Activated T-cell treated with anti-CD3 and anti-CD28 coated beads for 1 hour (primary cell): ENCODE measurements around the gene SORBS1.

Source experiments
- DNase-seq: peaks from one replicate; pipeline ENCODE4 v3.0.0-alpha.2; 2020; ENCODE audit warnings: low read depth

Gene SORBS1

DNA sequence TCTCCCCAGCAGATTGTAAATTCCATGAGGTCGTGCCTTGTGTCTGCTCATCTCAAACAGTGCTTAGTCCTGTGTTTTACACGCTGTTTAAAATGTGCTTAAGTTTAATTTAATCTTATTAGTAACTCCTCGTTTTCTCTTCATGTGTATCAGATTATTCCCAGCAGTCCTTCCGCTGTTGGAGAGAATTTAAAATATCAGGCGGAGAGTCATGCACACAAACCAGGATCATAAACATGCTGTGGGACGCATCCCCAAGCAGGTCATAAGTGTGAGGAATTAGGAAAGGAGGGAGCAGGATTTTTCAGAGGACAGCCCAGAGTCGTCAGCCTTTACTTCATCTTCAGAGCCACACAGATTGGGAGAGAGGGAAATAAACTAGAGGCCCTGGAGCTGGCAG is 4.2 kb upstream of the SORBS1 start:
- no peak for DNase-seq

- DNase-seq, result no peak
These were observed 3.1 kb upstream of the SORBS1 start for GRCh38 chr10:95564291-95564690.

DNA sequence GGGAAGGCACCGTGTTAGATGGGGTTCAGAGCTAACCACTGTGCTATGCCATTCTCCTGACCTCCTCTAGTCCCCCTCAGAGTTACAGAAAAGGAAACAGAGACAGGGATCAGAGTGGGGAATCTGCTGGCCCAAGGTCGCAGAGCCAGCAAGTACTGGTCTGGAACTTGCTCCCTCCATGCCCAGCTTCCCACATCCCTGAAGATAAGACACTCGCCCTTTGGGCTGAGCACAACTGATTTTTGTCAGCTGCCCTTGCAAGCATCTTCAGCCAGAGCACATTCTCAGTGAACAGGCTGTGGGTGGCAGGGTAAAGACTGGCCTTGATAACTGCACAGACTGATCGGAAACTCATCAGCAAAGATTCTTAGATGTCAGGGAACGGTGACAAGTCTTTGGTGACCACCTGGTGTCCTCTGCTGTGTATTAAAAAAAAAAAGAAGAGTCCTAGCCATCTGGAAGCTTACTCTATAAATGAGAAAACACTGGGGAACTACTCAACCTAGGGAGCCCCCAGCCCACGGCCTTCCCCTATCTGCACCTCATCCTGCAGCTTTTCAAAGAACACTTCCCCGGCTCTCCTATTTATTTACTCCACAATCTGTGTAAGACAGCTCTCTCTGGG is 1.3 kb upstream of the SORBS1 start:
- no peak for DNase-seq

GRCh38 chr10:95561864-95562177 is 650 bp upstream of the SORBS1 start:
- no peak for DNase-seq

- DNase-seq, result peak; percentile 32
These were observed 644 bp downstream of the SORBS1 start for GRCh38 chr10:95560278-95561176.

DNA sequence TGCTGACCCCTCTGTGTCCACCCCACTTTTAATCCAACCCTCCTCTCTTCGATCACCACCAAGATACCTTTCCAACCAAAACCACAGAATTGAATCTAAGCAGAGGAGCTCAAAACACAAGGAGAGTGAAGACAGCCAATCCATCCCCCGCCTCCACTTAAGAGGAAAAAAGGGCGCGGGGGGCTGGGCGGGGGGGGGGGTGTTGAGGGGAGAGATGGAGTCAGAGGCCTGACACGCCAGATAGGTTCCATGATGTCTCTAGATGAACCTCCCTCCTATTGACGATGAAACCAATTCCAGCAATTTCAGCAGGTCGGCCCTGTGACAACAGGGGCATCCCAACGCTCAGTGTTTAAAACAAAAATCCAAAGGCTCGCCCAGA is 1.3 kb downstream of the SORBS1 start:
- DNase-seq, result no peak

- DNase-seq, result no peak
These were observed 1.7 kb downstream of the SORBS1 start for GRCh38 chr10:95559471-95559870.

DNA sequence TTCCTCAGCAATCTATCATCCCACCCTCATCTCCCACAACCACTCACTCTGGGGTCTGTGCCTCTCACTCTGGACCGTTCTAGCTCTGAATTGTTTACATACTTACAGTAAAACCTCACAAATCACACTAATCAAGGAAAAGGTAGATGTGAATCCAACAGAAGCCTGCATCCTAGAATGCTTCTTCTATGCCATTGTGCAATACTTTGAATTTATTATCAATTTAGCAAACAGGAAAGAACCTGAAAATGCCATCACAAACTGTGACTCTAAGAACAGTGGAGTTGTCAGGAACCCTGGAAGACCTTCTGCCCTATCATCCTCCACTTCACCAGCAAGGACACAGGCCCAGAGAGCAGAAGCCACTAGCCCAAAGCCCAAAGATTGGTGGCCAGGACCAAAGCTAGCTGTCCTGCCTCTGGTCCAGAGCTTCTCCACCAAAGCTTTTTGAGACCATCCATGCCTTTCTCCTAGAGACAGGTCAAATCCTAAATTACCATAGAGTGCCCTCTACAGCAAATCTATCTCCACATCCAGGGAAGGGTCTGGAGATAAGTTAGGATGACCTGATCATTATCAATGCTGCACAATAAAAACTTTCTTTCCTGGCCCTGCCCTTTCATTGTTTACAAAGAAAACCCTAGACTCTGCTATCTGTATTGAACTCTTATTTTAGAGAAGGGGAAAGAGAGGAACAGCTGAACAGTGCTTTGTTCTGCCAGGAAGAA is 2.4 kb downstream of the SORBS1 start:
- no peak for DNase-seq

- DNase-seq, result no peak
These were observed 4.0 kb downstream of the SORBS1 start for GRCh38 chr10:95556994-95557767.

- DNase-seq, result no peak
These were observed 7.5 kb downstream of the SORBS1 start for GRCh38 chr10:95553674-95554073.

DNA sequence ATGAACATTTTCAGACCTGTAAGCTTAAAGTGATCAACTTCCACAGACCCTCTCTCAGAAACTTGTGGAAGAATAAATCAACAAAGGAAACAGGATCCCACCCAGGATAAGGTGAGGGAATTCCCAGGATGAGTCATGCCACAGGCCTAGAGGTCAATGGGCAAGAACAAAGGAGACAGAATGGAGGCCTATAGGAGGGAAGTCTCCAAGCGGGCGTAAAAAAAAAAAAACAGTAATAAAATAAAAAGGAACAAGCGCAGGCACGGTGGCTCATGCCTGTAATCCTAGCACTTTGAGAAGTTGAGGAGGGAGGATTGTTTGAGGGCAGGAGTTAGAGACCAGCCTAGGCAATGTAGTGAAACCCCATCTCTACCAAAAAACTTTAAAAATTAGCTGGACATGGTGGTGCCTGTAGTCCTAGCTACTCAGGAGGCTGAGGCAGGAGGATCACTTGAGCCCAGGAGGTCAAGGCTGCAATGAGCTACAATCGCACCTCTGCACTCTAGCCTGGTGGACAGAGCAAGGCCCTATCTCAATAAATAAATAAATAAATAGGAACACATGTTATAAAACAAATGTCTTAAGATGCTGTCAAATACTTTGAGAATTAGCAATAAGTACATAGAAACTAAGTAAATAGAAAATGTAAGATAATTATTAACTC is 8.4 kb downstream of the SORBS1 start:
- no peak for DNase-seq

- no peak for DNase-seq
These were observed 11.0 kb downstream of the SORBS1 start for GRCh38 chr10:95550073-95550672.

GRCh38 chr10:95547791-95548435 is 13.3 kb downstream of the SORBS1 start:
- no peak for DNase-seq

DNA sequence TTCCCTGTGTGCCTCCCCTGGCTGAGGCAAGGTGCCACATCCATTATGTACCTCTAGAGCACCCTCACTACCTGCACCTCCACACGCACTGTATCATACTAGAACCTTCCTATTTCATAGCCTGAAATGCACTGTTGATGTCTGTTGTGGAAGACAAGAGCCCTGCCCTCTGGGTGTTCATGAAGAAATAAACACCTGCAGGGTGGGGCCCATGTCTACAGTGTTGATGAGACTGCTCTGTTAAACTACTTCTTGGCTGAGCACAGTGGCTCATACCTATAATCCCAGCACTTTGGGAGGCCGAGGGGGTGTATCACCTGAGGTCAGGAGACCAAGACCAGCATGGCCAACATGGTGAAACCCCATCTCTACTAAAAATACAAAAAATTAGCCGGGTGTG is 14.0 kb downstream of the SORBS1 start:
- no peak for DNase-seq

DNA sequence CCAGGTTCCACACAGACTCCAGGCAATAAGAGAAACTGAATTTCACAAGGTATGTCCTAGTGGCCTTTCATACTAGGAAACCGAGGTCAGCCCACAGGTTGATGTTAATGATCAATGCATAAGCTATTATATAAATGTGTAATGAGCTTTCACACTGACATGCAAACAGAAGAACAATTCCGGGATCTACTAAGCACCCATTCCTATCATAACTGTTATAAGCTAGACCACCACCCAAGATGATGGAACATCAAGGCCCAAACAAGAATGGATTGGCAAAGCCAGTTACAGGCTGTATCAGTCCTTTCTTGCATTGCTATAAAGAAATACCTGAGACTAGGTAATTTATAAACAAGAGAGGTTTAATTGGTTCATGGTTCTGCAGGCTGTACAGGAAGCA is 15.2 kb downstream of the SORBS1 start:
- DNase-seq, result no peak

DNA sequence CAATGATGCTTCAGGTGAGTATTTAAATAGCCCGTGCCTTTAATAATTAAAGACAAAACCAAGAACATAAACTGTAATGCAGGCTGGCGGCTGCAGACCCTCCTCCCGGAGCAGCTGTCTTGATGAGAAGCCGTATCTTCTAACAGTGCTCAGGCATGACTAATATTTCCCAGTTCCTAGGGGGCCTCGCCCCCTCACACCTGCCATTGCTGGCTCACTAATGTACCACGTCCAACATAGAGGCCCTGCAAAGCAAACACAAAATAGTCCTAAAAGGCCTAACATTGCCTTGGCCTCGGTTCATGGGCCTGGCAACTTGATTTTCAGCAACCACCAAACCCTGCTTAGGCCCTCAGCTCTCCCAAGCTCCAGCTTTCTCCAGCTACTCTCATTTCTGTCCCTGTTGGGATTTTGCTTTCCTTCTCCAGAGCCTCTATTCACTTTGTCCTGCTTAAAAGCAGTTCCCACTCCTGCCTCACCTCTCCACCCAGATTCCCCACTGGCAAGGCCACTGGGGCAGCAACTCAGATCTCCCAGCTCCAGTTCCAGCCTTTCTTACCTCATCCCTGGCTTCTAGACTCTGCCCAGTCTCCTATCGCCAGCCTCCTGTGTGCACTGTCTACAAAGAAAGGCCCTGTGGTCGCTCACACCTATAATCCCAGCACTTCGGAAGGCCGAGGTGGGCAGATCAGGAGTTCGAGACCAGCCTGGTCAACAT is 16.2 kb downstream of the SORBS1 start:
- DNase-seq, result no peak

DNA sequence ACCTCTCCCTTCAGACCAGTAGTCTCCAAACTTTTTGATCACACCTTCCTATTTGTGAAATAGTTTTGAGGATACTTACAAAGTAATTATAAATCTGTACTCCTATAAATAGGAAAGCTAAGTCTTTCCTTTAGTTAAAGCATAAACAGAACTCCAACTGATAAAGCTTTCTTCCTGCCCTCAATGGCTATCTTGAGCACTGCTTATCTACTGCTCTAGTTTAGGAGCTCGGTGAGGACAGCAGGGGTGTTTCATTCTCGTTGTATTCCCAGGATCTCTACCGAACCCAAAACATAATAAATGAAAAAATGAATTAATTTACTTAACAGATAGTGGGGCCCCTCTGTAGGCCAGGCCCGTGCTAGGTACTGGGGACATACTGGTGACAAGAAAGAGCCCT is 17.7 kb downstream of the SORBS1 start:
- DNase-seq, result no peak

DNA sequence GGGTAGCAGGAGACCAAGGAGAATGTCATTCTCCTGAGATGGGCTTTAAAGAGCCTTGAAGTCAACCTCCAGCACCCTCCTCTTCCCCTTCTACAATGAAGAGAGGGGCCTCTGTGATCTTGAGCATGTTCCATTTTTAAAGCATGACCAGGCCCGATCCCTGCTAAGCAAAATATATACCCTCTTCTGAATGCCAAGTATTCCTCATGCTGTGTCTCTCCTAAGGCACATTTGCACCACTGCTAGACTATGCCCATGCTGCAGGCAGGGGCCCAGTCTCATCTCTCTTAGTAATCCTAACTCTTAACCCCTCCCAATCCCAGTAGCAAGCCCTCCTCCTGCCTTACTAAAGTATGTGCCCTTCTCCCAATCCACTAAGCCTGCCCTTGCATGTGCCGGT is 18.4 kb downstream of the SORBS1 start:
- DNase-seq, result no peak

- no peak for DNase-seq
These were observed 18.8 kb downstream of the SORBS1 start for GRCh38 chr10:95542330-95542729.

GRCh38 chr10:95540514-95541052 is 20.6 kb downstream of the SORBS1 start:
- DNase-seq, result no peak
